ENCODE measurements around the gene NBPF6. TPM values are rescaled to one million over a fixed set of nuclear protein-coding genes. Genes with fewer than 3 reads are reported as not detected.

Gene NBPF6
- total and polyA plus RNA-seq, 10 of the 15 experiments (the other 5 are each of a cell fraction or from before 2014, with no cell fraction given) = not detected

Other genes with a start within 250 kb of the NBPF6 start
- 12.6 and 15.0 TPM in 2 replicates for gene SLC25A24, start 250.0 kb upstream of the NBPF6 start, total RNA-seq (2014; rRNA removed)
- gene SLC25A24, start 250.0 kb upstream of the NBPF6 start, total RNA-seq (2014; rRNA removed; fragmentation: Illumina TruSeq; extraction: Trizol) = 17.0 and 17.1 TPM in 2 replicates
- 11.6 and 11.8 TPM in 2 replicates for gene SLC25A24, start 250.0 kb upstream of the NBPF6 start, total RNA-seq (2021)
- gene SLC25A24, start 250.0 kb upstream of the NBPF6 start, polyA plus RNA-seq (2011; rRNA removed) = 17.7 and 31.1 TPM in 2 replicates
- gene SLC25A24, start 250.0 kb upstream of the NBPF6 start, polyA plus RNA-seq (2014; fragmentation: Illumina TruSeq; extraction: Trizol) = 15.8 and 24.3 TPM in 2 replicates
- 1 to 10 TPM; 4.0 to 6.3 TPM for gene SLC25A24, start 250.0 kb upstream of the NBPF6 start, polyA plus RNA-seq (2014; fragmentation: Nextera tagmentation; extraction: Ambion mirVana)
- 9.4 and 10.8 TPM in 2 replicates for gene SLC25A24, start 250.0 kb upstream of the NBPF6 start, polyA plus RNA-seq (2014; rRNA removed)
- gene SLC25A24, start 250.0 kb upstream of the NBPF6 start, polyA plus RNA-seq (2016; fragmentation: Nextera tagmentation; extraction: Ambion mirVana) = 10 to 100 TPM; 20.1 to 20.6 TPM
- not detected in 2 replicates for gene NBPF4, start 206.3 kb upstream of the NBPF6 start, total RNA-seq (2014; rRNA removed)
- gene NBPF4, start 206.3 kb upstream of the NBPF6 start, total RNA-seq (2014; rRNA removed; fragmentation: Illumina TruSeq; extraction: Trizol) = not detected in 2 replicates
- gene NBPF4, start 206.3 kb upstream of the NBPF6 start, total RNA-seq (2021) = not detected in 2 replicates
- not detected in 2 replicates for gene NBPF4, start 206.3 kb upstream of the NBPF6 start, polyA plus RNA-seq (2011; rRNA removed)
- gene NBPF4, start 206.3 kb upstream of the NBPF6 start, polyA plus RNA-seq (2014; fragmentation: Illumina TruSeq; extraction: Trizol) = not detected in 2 replicates
- not detected for gene NBPF4, start 206.3 kb upstream of the NBPF6 start, polyA plus RNA-seq (2014; fragmentation: Nextera tagmentation; extraction: Ambion mirVana)
- gene NBPF4, start 206.3 kb upstream of the NBPF6 start, polyA plus RNA-seq (2014; rRNA removed) = not detected in 2 replicates
- not detected for gene NBPF4, start 206.3 kb upstream of the NBPF6 start, polyA plus RNA-seq (2016; fragmentation: Nextera tagmentation; extraction: Ambion mirVana)
- gene EEIG2, start 109.8 kb downstream of the NBPF6 start, total RNA-seq (2014; rRNA removed) = 14.3 and 16.7 TPM in 2 replicates
- 16.2 and 17.4 TPM in 2 replicates for gene EEIG2, start 109.8 kb downstream of the NBPF6 start, total RNA-seq (2014; rRNA removed; fragmentation: Illumina TruSeq; extraction: Trizol)
- gene EEIG2, start 109.8 kb downstream of the NBPF6 start, total RNA-seq (2021) = 16.2 and 17.2 TPM in 2 replicates
- 8.1 and 12.1 TPM in 2 replicates for gene EEIG2, start 109.8 kb downstream of the NBPF6 start, polyA plus RNA-seq (2011; rRNA removed)
- 12.3 and 19.1 TPM in 2 replicates for gene EEIG2, start 109.8 kb downstream of the NBPF6 start, polyA plus RNA-seq (2014; fragmentation: Illumina TruSeq; extraction: Trizol)
- 1 to 10 TPM; 3.5 to 4.9 TPM for gene EEIG2, start 109.8 kb downstream of the NBPF6 start, polyA plus RNA-seq (2014; fragmentation: Nextera tagmentation; extraction: Ambion mirVana)
- 8.0 and 11.5 TPM in 2 replicates for gene EEIG2, start 109.8 kb downstream of the NBPF6 start, polyA plus RNA-seq (2014; rRNA removed)
- gene EEIG2, start 109.8 kb downstream of the NBPF6 start, polyA plus RNA-seq (2016; fragmentation: Nextera tagmentation; extraction: Ambion mirVana) = 1 to 10 TPM; 1.4 to 1.5 TPM
- 8.1 and 9.0 TPM in 2 replicates for gene HENMT1, start 210.8 kb downstream of the NBPF6 start, total RNA-seq (2014; rRNA removed)
- 10.1 and 10.5 TPM in 2 replicates for gene HENMT1, start 210.8 kb downstream of the NBPF6 start, total RNA-seq (2014; rRNA removed; fragmentation: Illumina TruSeq; extraction: Trizol)
- gene HENMT1, start 210.8 kb downstream of the NBPF6 start, total RNA-seq (2021) = 6.0 and 8.3 TPM in 2 replicates
- 4.4 and 7.3 TPM in 2 replicates for gene HENMT1, start 210.8 kb downstream of the NBPF6 start, polyA plus RNA-seq (2011; rRNA removed)
- 10.7 and 13.6 TPM in 2 replicates for gene HENMT1, start 210.8 kb downstream of the NBPF6 start, polyA plus RNA-seq (2014; fragmentation: Illumina TruSeq; extraction: Trizol)
- gene HENMT1, start 210.8 kb downstream of the NBPF6 start, polyA plus RNA-seq (2014; fragmentation: Nextera tagmentation; extraction: Ambion mirVana) = 10 to 100 TPM; 13.6 to 15.2 TPM
- gene HENMT1, start 210.8 kb downstream of the NBPF6 start, polyA plus RNA-seq (2014; rRNA removed) = 7.1 and 8.7 TPM in 2 replicates
- 10 to 100 TPM; 13.0 to 15.6 TPM for gene HENMT1, start 210.8 kb downstream of the NBPF6 start, polyA plus RNA-seq (2016; fragmentation: Nextera tagmentation; extraction: Ambion mirVana)
- 35.6 and 37.8 TPM in 2 replicates for gene PRPF38B, start 242.0 kb downstream of the NBPF6 start, total RNA-seq (2014; rRNA removed)
- 47.5 and 49.2 TPM in 2 replicates for gene PRPF38B, start 242.0 kb downstream of the NBPF6 start, total RNA-seq (2014; rRNA removed; fragmentation: Illumina TruSeq; extraction: Trizol)
- 37.2 and 40.7 TPM in 2 replicates for gene PRPF38B, start 242.0 kb downstream of the NBPF6 start, total RNA-seq (2021)
- 72.1 and 107 TPM in 2 replicates for gene PRPF38B, start 242.0 kb downstream of the NBPF6 start, polyA plus RNA-seq (2011; rRNA removed)
- 79.2 and 107 TPM in 2 replicates for gene PRPF38B, start 242.0 kb downstream of the NBPF6 start, polyA plus RNA-seq (2014; fragmentation: Illumina TruSeq; extraction: Trizol)
- 10 to 100 TPM; 32.9 to 37.9 TPM for gene PRPF38B, start 242.0 kb downstream of the NBPF6 start, polyA plus RNA-seq (2014; fragmentation: Nextera tagmentation; extraction: Ambion mirVana)
- 65.8 and 69.0 TPM in 2 replicates for gene PRPF38B, start 242.0 kb downstream of the NBPF6 start, polyA plus RNA-seq (2014; rRNA removed)
- gene PRPF38B, start 242.0 kb downstream of the NBPF6 start, polyA plus RNA-seq (2016; fragmentation: Nextera tagmentation; extraction: Ambion mirVana) = 10 to 100 TPM; 48.1 to 53.8 TPM